H9 (cell line): ENCODE results near the gene DNAJB5. TPM values are rescaled to one million over a fixed set of nuclear protein-coding genes. Genes with fewer than 3 reads are reported as not detected.

Experiments used
- DNase-seq: peaks from one replicate; pipeline ENCODE4 v3.0.0-alpha.2; 2017
- H2AFZ ChIP-seq: one replicate; pipeline ENCODE4 v1.6.1; 2013; ENCODE audit warnings: mild to moderate bottlenecking, low read length, control low read depth, moderate library complexity
- H2AK5ac ChIP-seq: 2 replicates; pipeline ENCODE4 v1.6.1; 2013; ENCODE audit warnings: low read length, control low read depth, mixed read lengths; ENCODE audit not compliant: insufficient read length
- H2BK120ac ChIP-seq: one replicate; pipeline ENCODE4 v1.6.1; 2013; ENCODE audit warnings: low read depth, mild to moderate bottlenecking, low read length, control low read depth, inconsistent platforms; ENCODE audit not compliant: poor library complexity, severe bottlenecking
- H2BK12ac ChIP-seq: 2 replicates; pipeline ENCODE4 v1.6.1; 2013; ENCODE audit warnings: low read length, control low read depth, mixed read lengths, low read depth; ENCODE audit not compliant: insufficient read length
- H2BK15ac ChIP-seq: 2 replicates; pipeline ENCODE4 v1.6.1; 2013; ENCODE audit warnings: low read depth, low read length, control low read depth
- H2BK20ac ChIP-seq: one replicate; pipeline ENCODE4 v1.6.1; 2013; ENCODE audit warnings: low read depth, mild to moderate bottlenecking, low read length, control low read depth, inconsistent platforms; ENCODE audit not compliant: poor library complexity, severe bottlenecking
- H2BK5ac ChIP-seq: 2 replicates; pipeline ENCODE4 v1.6.1; 2013; ENCODE audit warnings: low read length, control low read depth, mixed read lengths; ENCODE audit not compliant: insufficient read length
- H3K14ac ChIP-seq: 2 replicates; pipeline ENCODE4 v1.6.1; 2013; ENCODE audit warnings: low read length, control low read depth; ENCODE audit not compliant: insufficient read depth
- H3K18ac ChIP-seq: 2 replicates; pipeline ENCODE4 v1.6.1; 2013; ENCODE audit warnings: low read depth, mild to moderate bottlenecking, mixed read lengths, low read length, control low read depth; ENCODE audit not compliant: insufficient read length
- H3K23ac ChIP-seq: 2 replicates; pipeline ENCODE4 v1.6.1; 2013; ENCODE audit warnings: low read length, control low read depth, mixed read lengths, low read depth; ENCODE audit not compliant: insufficient read length
- H3K23me2 ChIP-seq: 2 replicates; pipeline ENCODE4 v1.6.1; 2013; ENCODE audit warnings: low read depth, mild to moderate bottlenecking, mixed read lengths, low read length, control low read depth; ENCODE audit not compliant: insufficient read length, poor library complexity, severe bottlenecking
- H3K27ac ChIP-seq: 2 replicates; pipeline ENCODE4 v1.5.1; 2013; ENCODE audit warnings: low read length, control low read depth, mixed read lengths, low read depth; ENCODE audit not compliant: insufficient read length
- H3K27me3 ChIP-seq: 2 replicates; pipeline ENCODE4 v1.6.1; 2013; ENCODE audit warnings: low read length, control low read depth, inconsistent platforms; ENCODE audit not compliant: insufficient read depth
- H3K4ac ChIP-seq: 2 replicates; pipeline ENCODE4 v1.6.1; 2013; ENCODE audit warnings: low read depth, mild to moderate bottlenecking, control low read depth, inconsistent platforms, low read length, moderate library complexity
- H3K4me1 ChIP-seq: 2 replicates; pipeline ENCODE4 v1.6.1; 2013; ENCODE audit warnings: low read length, control low read depth, inconsistent platforms; ENCODE audit not compliant: insufficient read depth
- H3K4me2 ChIP-seq: 2 replicates; pipeline ENCODE4 v1.6.1; 2013; ENCODE audit warnings: low read length, control low read depth, mixed read lengths; ENCODE audit not compliant: insufficient read length, insufficient read depth
- H3K56ac ChIP-seq: 2 replicates; pipeline ENCODE4 v1.6.1; 2013; ENCODE audit warnings: low read depth, mild to moderate bottlenecking, mixed read lengths, low read length, control low read depth; ENCODE audit not compliant: insufficient read length
- H3K79me1 ChIP-seq: 2 replicates; pipeline ENCODE4 v1.6.1; 2013; ENCODE audit warnings: low read depth, mild to moderate bottlenecking, moderate library complexity, low read length, control low read depth, inconsistent platforms; ENCODE audit not compliant: insufficient read depth, poor library complexity, severe bottlenecking
- H3K79me2 ChIP-seq: 2 replicates; pipeline ENCODE4 v1.6.1; 2013; ENCODE audit warnings: low read length, control low read depth, inconsistent platforms; ENCODE audit not compliant: insufficient read depth
- H3K9ac ChIP-seq: 2 replicates; pipeline ENCODE4 v1.6.1; 2013; ENCODE audit warnings: low read length, control low read depth, mixed read lengths; ENCODE audit not compliant: insufficient read length; ENCODE audit errors: extremely low read depth
- H3K9me3 ChIP-seq: one replicate; pipeline ENCODE4 v1.6.1; 2013; ENCODE audit warnings: low read depth, low read length, inconsistent platforms; ENCODE audit not compliant: control insufficient read depth
- H3T11ph ChIP-seq: one replicate; pipeline ENCODE4 v1.6.1; 2013; ENCODE audit warnings: mild to moderate bottlenecking, low read length, control low read depth, inconsistent platforms
- H4K20me1 ChIP-seq: one replicate; pipeline ENCODE4 v1.6.1; 2013; ENCODE audit not compliant: control insufficient read depth, insufficient read length, insufficient read depth
- H4K5ac ChIP-seq: 2 replicates; pipeline ENCODE4 v1.6.1; 2013; ENCODE audit warnings: low read depth, mild to moderate bottlenecking, mixed read lengths, low read length, control low read depth; ENCODE audit not compliant: insufficient read length
- H4K8ac ChIP-seq: replicated peaks from 2 replicates; pipeline ENCODE4 v1.6.1; 2013; ENCODE audit warnings: low read length, control low read depth, mixed read lengths, low read depth; ENCODE audit not compliant: insufficient read length
- H4K91ac ChIP-seq: 2 replicates; pipeline ENCODE4 v1.6.1; 2013; ENCODE audit warnings: low read depth, mild to moderate bottlenecking, moderate library complexity, mixed read lengths, low read length, control low read depth; ENCODE audit not compliant: insufficient read length
- H3K27ac Mint-ChIP-seq, 3 experiments: 2 replicates in 2 of 3; 3 replicates in 1 of 3; pipeline ENCODE4 v1.8.0; 2020 to 2021; ENCODE audit warnings: mixed read lengths in 3 of 3, mild to moderate bottlenecking in 1 of 3, moderate library complexity in 1 of 3
- H3K27me3 Mint-ChIP-seq: 2 replicates; pipeline ENCODE4 v1.8.0; 2021; ENCODE audit warnings: low read depth, mild to moderate bottlenecking, moderate library complexity, mixed read lengths
- H3K36me3 Mint-ChIP-seq, 3 experiments: 2 replicates in 2 of 3; 3 replicates in 1 of 3; pipeline ENCODE4 v1.8.0; 2020 to 2021; ENCODE audit warnings: low read depth in 3 of 3, mixed read lengths in 3 of 3; ENCODE audit not compliant: insufficient read depth in 1 of 3
- H3K4me1 Mint-ChIP-seq, 2 experiments: 2 replicates each; pipeline ENCODE4 v1.8.0; 2020; ENCODE audit warnings: mixed read lengths in 2 of 2
- H3K4me3 Mint-ChIP-seq, 2 experiments: 2 replicates in 1 of 2; 3 replicates in 1 of 2; pipeline ENCODE4 v1.8.0; 2020 to 2021; ENCODE audit warnings: mild to moderate bottlenecking in 2 of 2, mixed read lengths in 2 of 2, moderate library complexity in 1 of 2
- H3K9me3 Mint-ChIP-seq, 2 experiments: 2 replicates in 1 of 2; 3 replicates in 1 of 2; pipeline ENCODE4 v1.8.0; 2020; ENCODE audit warnings: mild to moderate bottlenecking in 2 of 2, mixed read lengths in 2 of 2, moderate library complexity in 1 of 2
- CTCF ChIP-seq: fragments of 200-600 bp; sonication (generic); conservative IDR thresholded peaks from 3 replicates; pipeline ENCODE4 v1.8.0; 2021; ENCODE audit warnings: antibody characterized with exemption, mild to moderate bottlenecking
- WGBS: extraction: QIAGEN DNeasy Blood & Tissue Kit; methylation state at CpG from one replicate; pipeline ENCODE4 v1.1.7; 2013; ENCODE audit warnings: missing lambda C conversion rate, low lambda C conversion rate, mixed read lengths; ENCODE audit not compliant: insufficient read length; ENCODE audit errors: extremely low coverage; 5-methylcytosine and 5-hydroxymethylcytosine counted together
- total RNA-seq: library from RNA; stranded (reverse); gene quantifications from 2 replicates; pipeline ENCODE4 v1.2.1, GENCODE V29; 2021

The DNAJB5 gene
- total RNA-seq, 1 experiment from 2014 or later, result 38.9 TPM

- Mint-ChIP-seq H3K27me3 (peaks cover 15% of the 10 kb centered on the region), H3K27ac (no peak overlapping the region), H3K4me1 (peaks cover 11% of the 10 kb centered on the region in 2 experiments), H3K9me3 (no peaks in the 10 kb centered on the region), H3K36me3 (no peaks in the 10 kb centered on the region), H3K4me3 (no peak overlapping the region)
- Histone ChIP-seq H2BK15ac (no peak overlapping the region), H3K79me1 (no peaks in the 10 kb centered on the region), H3K18ac (no peak overlapping the region), H4K8ac (no peak overlapping the region), H3K4me2 (no peak overlapping the region), H2BK5ac (no peak overlapping the region), H3K9me3 (no peaks in the 10 kb centered on the region), H2AK5ac (no peak overlapping the region), H2BK20ac (no peak overlapping the region), H3K14ac (no peak overlapping the region), H3K23me2 (no peaks in the 10 kb centered on the region), H3K4ac (no peak overlapping the region), H3K79me2 (no peaks in the 10 kb centered on the region), H2BK120ac (no peak overlapping the region), H2BK12ac (no peak overlapping the region), H2AFZ (no peak overlapping the region), H3K27ac (no peak overlapping the region), H4K5ac (no peak overlapping the region), H3K9ac (no peak overlapping the region), H3K4me1 (peaks cover 2% of the 10 kb centered on the region; the same call in 1 of the 2 replicates), H3T11ph (no peak overlapping the region), H3K23ac (no peak overlapping the region), H4K20me1 (no peaks in the 10 kb centered on the region), H4K91ac (no peak overlapping the region), H3K27me3 (no peaks in the 10 kb centered on the region), H3K56ac (no peak overlapping the region)
- no peak for TF ChIP-seq CTCF
- no peak for DNase-seq
- WGBS, result no CpG with 5 or more reads among the region's 2 CpGs
Measured at GRCh38 chr9:34974664-34975063, 14.9 kb upstream of the DNAJB5 start.
